ENCODE data around the gene LRRC2.

DNA sequence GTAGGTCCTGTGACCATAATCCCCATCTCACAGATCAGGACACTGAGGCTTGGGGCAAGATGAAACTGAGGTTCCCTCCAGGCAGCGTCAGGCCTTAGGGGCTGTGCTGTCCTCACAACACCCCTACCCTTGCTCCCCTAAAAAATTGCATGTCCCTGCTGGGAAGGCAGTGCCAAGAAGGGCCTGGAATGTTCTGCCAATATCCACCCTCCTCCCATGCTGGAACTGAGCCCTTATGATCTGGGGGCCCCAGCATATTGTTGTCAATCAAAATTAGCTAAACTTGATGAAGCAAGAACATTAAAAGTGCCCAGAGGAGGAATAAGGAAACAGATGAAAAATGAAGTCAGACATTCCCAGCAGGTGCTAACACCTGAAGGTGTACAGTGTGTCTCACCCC, 81.7 kb downstream of the LRRC2 start:
- TF ChIP-seq DPF2 (IDR thresholded peaks at IDR 0.05) (no peak), FOSL1 (tag; conservative IDR thresholded peaks at IDR 0.05) (no peak), MAFG (tag; conservative IDR thresholded peaks at IDR 0.05) (no peak)
